HCT116 (cell line): Measurements from ENCODE around the gene HOXD10. TPM values are rescaled to one million over a fixed set of nuclear protein-coding genes. Genes with fewer than 3 reads are reported as not detected.

ENCODE experiments used
- ATAC-seq: fragments of 200-7000 bp; cut with Tn5 transposase; 2 replicates; pipeline ENCODE4 v1.9.1; 2020; ENCODE audit warnings: mild to moderate bottlenecking, moderate library complexity
- BruUV-seq: library from RNA; stranded (reverse); fragments of 400-500 nt; replicated peaks from 2 replicates; lab custom pipeline; 2021; lab: Mats Ljungman, UMichigan
- CTCF ChIA-PET: fragments of 300-600 bp; sonication (Branson Sonifier 250); formaldehyde crosslinking; loops from one replicate; lab custom pipeline; 2021; ENCODE audit warnings: antibody characterized with exemption; lab: Charles Lee
- POLR2A ChIA-PET: fragments of 300-600, 350-600 bp; sonication (Branson Sonifier 250); formaldehyde crosslinking; loops from one replicate; lab custom pipeline; 2021; ENCODE audit warnings: antibody characterized with exemption; lab: Charles Lee
- RAD21 ChIA-PET, 2 experiments: fragments of 300-600 bp; sonication (Branson Sonifier 250); formaldehyde crosslinking; loops; one replicate each; lab custom pipeline; 2023; ENCODE audit warnings: low total read pairs in 2 of 2; ENCODE audit not compliant: uncharacterized antibody in 2 of 2, unreplicated experiment in 2 of 2, low non-redundant PET in 1 of 2; lab: Charles Lee
- DNase-seq: peaks from one replicate; pipeline ENCODE4 v3.0.0-alpha.2; 2010; ENCODE audit warnings: low read depth, low spot score
- H2AFZ ChIP-seq: fragments of 200-600 bp; shearing (Covaris generic), sonication (generic); 2 replicates; pipeline ENCODE4 v1.6.1; 2017; ENCODE audit warnings: low read depth, mixed run types, mixed read lengths, antibody characterized with exemption, low read length; ENCODE audit not compliant: poor library complexity, severe bottlenecking
- H3K27ac ChIP-seq: 2 replicates; pipeline ENCODE4 v1.5.1; 2012; ENCODE audit warnings: low read depth, low read length
- H3K27me3 ChIP-seq: fragments of 200-600 bp; sonication (generic); 2 replicates; pipeline ENCODE4 v1.6.1; 2016; ENCODE audit warnings: mixed run types, low read length, mixed read lengths; ENCODE audit not compliant: insufficient read depth
- H3K36me3 ChIP-seq, 2 experiments: fragments of 200-500 bp in 1 of 2; fragments of 200-600 bp in 1 of 2; sonication (Bioruptor generic) in 1 of 2; sonication (generic) in 1 of 2; 2 replicates each; pipeline versions ENCODE4 v1.5.1 to v1.6.1; 2014 to 2016; ENCODE audit warnings: low read length in 2 of 2, inconsistent platforms in 1 of 2, mixed read lengths in 1 of 2, mixed run types in 1 of 2; ENCODE audit not compliant: insufficient read depth in 2 of 2, control insufficient read depth in 1 of 2
- H3K4me1 ChIP-seq, 2 experiments: fragments of 200-600 bp in 1 of 2; sonication (generic) in 1 of 2; 2 replicates each; pipeline versions ENCODE4 v1.5.1 to v1.6.1; 2012 to 2017; ENCODE audit warnings: low read length in 2 of 2, inconsistent platforms in 1 of 2, mild to moderate bottlenecking in 1 of 2, mixed read lengths in 1 of 2, mixed run types in 1 of 2, moderate library complexity in 1 of 2; ENCODE audit not compliant: insufficient read depth in 2 of 2, control insufficient read depth in 1 of 2
- H3K4me2 ChIP-seq: fragments of 200-600 bp; sonication (generic); 2 replicates; pipeline ENCODE4 v1.6.1; 2017; ENCODE audit warnings: mixed run types, low read length, mixed read lengths
- H3K4me3 ChIP-seq, 2 experiments: fragments of 200-600 bp in 1 of 2; sonication (generic) in 1 of 2; replicated peaks in 1 of 2; 2 replicates each; pipeline ENCODE4 v1.5.1; 2011 to 2016; ENCODE audit warnings: low read length in 2 of 2, control low read depth in 1 of 2, low read depth in 1 of 2, mild to moderate bottlenecking in 1 of 2, mixed read lengths in 1 of 2, mixed run types in 1 of 2
- H3K79me2 ChIP-seq: fragments of 200-600 bp; sonication (generic); 2 replicates; pipeline ENCODE4 v1.6.1; 2017; ENCODE audit warnings: mild to moderate bottlenecking, mixed run types, low read length, moderate library complexity, mixed read lengths; ENCODE audit not compliant: insufficient read depth
- H3K9ac ChIP-seq: fragments of 200-600 bp; sonication (generic); 2 replicates; pipeline ENCODE4 v1.6.1; 2016; ENCODE audit warnings: low read length, mixed read lengths
- H3K9me2 ChIP-seq: fragments of 200-600 bp; sonication (generic), shearing (Covaris generic); 2 replicates; pipeline ENCODE4 v1.6.1; 2017; ENCODE audit warnings: mixed run types, mild to moderate bottlenecking, moderate library complexity; ENCODE audit not compliant: insufficient read depth
- H3K9me3 ChIP-seq, 2 experiments: fragments of 200-500 bp in 1 of 2; fragments of 200-600 bp in 1 of 2; sonication (Bioruptor generic) in 1 of 2; sonication (generic) in 1 of 2; 2 replicates each; pipeline ENCODE4 v1.6.1; 2014 to 2017; ENCODE audit warnings: low read length in 2 of 2, mixed read lengths in 2 of 2, inconsistent platforms in 1 of 2, low read depth in 1 of 2, mild to moderate bottlenecking in 1 of 2, mixed run types in 1 of 2, moderate library complexity in 1 of 2; ENCODE audit not compliant: control insufficient read depth in 1 of 2, insufficient read depth in 1 of 2
- H4K20me1 ChIP-seq: fragments of 200-600 bp; sonication (generic), shearing (Covaris generic); 2 replicates; pipeline ENCODE4 v1.6.1; 2017; ENCODE audit warnings: mixed run types, mild to moderate bottlenecking, moderate library complexity; ENCODE audit not compliant: insufficient read depth
- CBX3 ChIP-seq: IDR thresholded peaks from 2 replicates; pipeline ENCODE4 v1.6.1; 2012; ENCODE audit warnings: low read depth
- CTCF ChIP-seq, 3 experiments: fragments of 200-600 bp in 1 of 3; sonication (generic) in 1 of 3; IDR thresholded peaks in 2 of 3; conservative IDR thresholded peaks in 1 of 3; 2 replicates each; pipeline ENCODE4 v1.5.1; 2012 to 2017; ENCODE audit warnings: low read depth in 2 of 3, low read length in 2 of 3, antibody characterized with exemption in 1 of 3, borderline replicate concordance in 1 of 3, control low read depth in 1 of 3, mild to moderate bottlenecking in 1 of 3, mixed read lengths in 1 of 3, mixed run types in 1 of 3, moderate library complexity in 1 of 3; ENCODE audit not compliant: insufficient read depth in 1 of 3
- POLR2A ChIP-seq: IDR thresholded peaks from 2 replicates; pipeline ENCODE4 v1.7.0; 2011; ENCODE audit warnings: borderline replicate concordance; ENCODE audit not compliant: insufficient read depth, insufficient read length; ENCODE audit errors: extremely low read depth
- RAD21 ChIP-seq: IDR thresholded peaks from 2 replicates; pipeline ENCODE4 v1.6.1; 2012; ENCODE audit warnings: low read depth, mild to moderate bottlenecking
- SIN3A ChIP-seq: IDR thresholded peaks from 2 replicates; pipeline ENCODE4 v1.6.1; 2012; ENCODE audit warnings: low read depth
- ZBTB33 ChIP-seq: IDR thresholded peaks from 2 replicates; pipeline ENCODE4 v1.6.1; 2011; ENCODE audit warnings: mild to moderate bottlenecking, low read length, moderate library complexity; ENCODE audit not compliant: insufficient replicate concordance; ENCODE audit errors: extremely low read depth
- intact Hi-C: fragments of 100-400 bp; cut with micrococcal nuclease; formaldehyde crosslinking; loops from 2 replicates; pipeline ENCODE4 v1.10.0; 2022
- total RNA-seq: library from RNA; stranded (reverse); gene quantifications from one replicate; pipeline ENCODE4 v1.2.1, GENCODE V29; 2021; ENCODE audit not compliant: unreplicated experiment

Gene HOXD10
- total RNA-seq, 1 experiment from 2014 or later: not detected

- RAD21 ChIA-PET: no interaction called here
- intact Hi-C loops: loop anchor here (2.0 to 5.0 kb wide), 2 partner anchors 395 to 1049 kb away; no protein-coding TSS in a partner anchor
- no peaks in the 10 kb centered on the region for H3K4me1 ChIP-seq
- peak; percentile 37 to 52 (median 45); a peak in 4 of 6 replicates for TF ChIP-seq CTCF (IDR thresholded peaks at IDR 0.05 in 2 of 3, conservative IDR thresholded peaks at IDR 0.05 in 1 of 3; ENCODE audit: borderline replicate concordance in 1 of 3, insufficient read depth in 1 of 3, low read depth in 2 of 3, low read length in 2 of 3)
- TF ChIP-seq RAD21: peak; percentile 75
- TF ChIP-seq CBX3: no peak
- no peak for TF ChIP-seq POLR2A
- TF ChIP-seq ZBTB33: no peak
- no peak for TF ChIP-seq SIN3A
- H3K27ac ChIP-seq: no peak overlapping the region
- no peaks in the 10 kb centered on the region for H3K27me3 ChIP-seq
- no peaks in the 10 kb centered on the region for H3K79me2 ChIP-seq
- H3K36me3 ChIP-seq: no peaks in the 10 kb centered on the region
- POLR2A ChIA-PET: no interaction called here
- DNase-seq: peak; percentile 13
- H3K9me3 ChIP-seq: no peaks in the 10 kb centered on the region; a peak in 1 of 4 replicates
- H3K4me3 ChIP-seq: no peak overlapping the region
- no peak overlapping the region for H2AFZ ChIP-seq
- no peaks in the 10 kb centered on the region for H3K9me2 ChIP-seq
- CTCF ChIA-PET: no interaction called here
- no peak overlapping the region for H3K4me2 ChIP-seq
- peak; percentile 46; the same call in 1 of the 2 replicates for ATAC-seq
- no TSS peak for BruUV-seq
- no peaks in the 10 kb centered on the region for H4K20me1 ChIP-seq
- no peak overlapping the region for H3K9ac ChIP-seq
These were observed 30.5 kb upstream of the HOXD10 start for GRCh38 chr2:176085861-176086771.
